Stimulated activated CD8-positive, alpha-beta memory T cell treated with anti-CD3 and anti-CD28 coated beads, Interleukin-4, amount 100 ng/mL, for 4 hours (primary cell): ENCODE data around the gene LYZL2.
"Not testable (repeated sequence)": the region's sequence is repeated elsewhere in the genome, so short reads cannot be mapped to it uniquely, and the experiment has no call there.

Experiments
- DNase-seq, 2 donors: peaks; one replicate each; pipeline ENCODE4 v3.0.0-alpha.2; 2020; ENCODE audit warnings: low read depth in 2 of 2, low spot score in 1 of 2

LYZL2 gene

GRCh38 chr10:30594077-30594476 is 35.5 kb downstream of the LYZL2 start:
- DNase-seq: no peak

- DNase-seq: not testable (repeated sequence)
These were observed 36.8 kb downstream of the LYZL2 start for GRCh38 chr10:30592770-30593169.

GRCh38 chr10:30591249-30591670 is 38.3 kb downstream of the LYZL2 start:
- DNase-seq: no peak

- DNase-seq: no peak
These were observed 40.1 kb downstream of the LYZL2 start for GRCh38 chr10:30589441-30589840.

GRCh38 chr10:30587522-30588031 is 42.0 kb downstream of the LYZL2 start:
- DNase-seq: no peak

- no peak for DNase-seq
These were observed 42.7 kb downstream of the LYZL2 start for GRCh38 chr10:30586828-30587227.

- DNase-seq: no peak
These were observed 45.7 kb downstream of the LYZL2 start for GRCh38 chr10:30583778-30584415.

- no peak for DNase-seq
These were observed 47.7 kb downstream of the LYZL2 start for GRCh38 chr10:30581779-30582380.

GRCh38 chr10:30580676-30581075 is 48.9 kb downstream of the LYZL2 start:
- no peak for DNase-seq

- no peak for DNase-seq
These were observed 49.3 kb downstream of the LYZL2 start for GRCh38 chr10:30580241-30580640.

GRCh38 chr10:30579574-30579973 is 50.0 kb downstream of the LYZL2 start:
- DNase-seq: no peak

- no peak for DNase-seq
These were observed 52.5 kb downstream of the LYZL2 start for GRCh38 chr10:30577048-30577447.

- DNase-seq: no peak
These were observed 52.9 kb downstream of the LYZL2 start for GRCh38 chr10:30576641-30577040.

- DNase-seq: no peak
These were observed 55.1 kb downstream of the LYZL2 start for GRCh38 chr10:30574432-30574796.

GRCh38 chr10:30573721-30574431 is 55.7 kb downstream of the LYZL2 start:
- no peak for DNase-seq

GRCh38 chr10:30565449-30565848 is 64.1 kb downstream of the LYZL2 start:
- no peak for DNase-seq

- DNase-seq: no peak
These were observed 66.8 kb downstream of the LYZL2 start for GRCh38 chr10:30562787-30563186.
